Measurements from ENCODE around the gene PLK3. TPM values are rescaled to one million over a fixed set of nuclear protein-coding genes. Genes with fewer than 3 reads are reported as not detected.

Gene PLK3
- total and polyA plus RNA-seq, 9 of the 15 experiments (the other 6 are each of a cell fraction or from before 2014, with no cell fraction given) = 0.52 to 22.7 (median 11.0) TPM

DNA sequence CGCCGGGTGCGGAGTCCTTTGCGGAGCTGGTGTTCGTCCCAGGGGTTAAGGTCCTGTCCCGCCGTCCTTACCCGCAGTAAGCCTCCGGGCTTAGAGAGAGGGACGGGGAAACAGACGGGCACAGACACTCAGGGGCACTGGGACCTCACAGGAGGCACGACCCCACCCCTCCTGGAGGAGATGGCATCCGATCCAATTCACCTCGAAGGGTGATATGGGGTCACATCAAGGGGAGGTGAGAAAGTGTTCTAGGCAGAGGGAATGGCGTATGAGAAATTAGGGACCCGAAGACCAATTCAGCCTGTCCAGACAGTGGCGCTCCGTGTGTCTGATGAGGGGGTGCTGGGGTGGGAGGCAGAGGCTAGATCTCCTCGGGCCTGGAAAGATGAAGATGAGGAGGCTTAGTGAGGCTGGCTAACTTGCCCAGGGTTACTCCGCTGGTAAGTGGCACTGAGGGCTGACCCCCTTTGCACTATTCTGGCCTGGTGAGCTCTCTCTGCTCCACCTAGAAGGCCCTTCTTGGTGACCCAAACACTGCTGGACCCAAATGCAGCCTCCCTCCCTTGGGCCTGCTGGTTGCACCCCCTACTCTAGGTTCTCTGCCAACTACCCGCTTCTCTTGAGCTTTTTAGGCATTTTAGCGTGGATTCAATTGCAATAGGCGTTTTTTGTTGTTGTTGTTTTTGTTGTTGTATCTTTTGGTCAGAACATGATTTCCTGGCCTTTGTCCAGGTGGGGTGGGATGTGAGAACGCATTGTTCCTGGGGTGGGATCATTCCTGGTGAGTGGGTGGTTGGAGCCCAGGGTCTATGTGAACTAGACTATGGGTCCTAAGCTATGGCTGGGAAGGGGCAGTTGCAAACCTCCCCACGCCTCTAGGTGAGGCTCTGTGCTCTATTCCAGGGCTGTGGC, 20.4 kb downstream of the PLK3 start (continued):
- TF ChIP-seq ZBTB11 (CRISPR knock-in tag; IDR thresholded peaks at IDR 0.05) (0 out of 6 replicates have a peak, but pooled peaks of 1 of the 3 experiments have one; percentile 17), GATAD2A (IDR thresholded peaks at IDR 0.05) (no peak; the same call in 1 of the 2 replicates), HCFC1 (IDR thresholded peaks at IDR 0.05; ENCODE audit: low read depth, low read length) (no peak), ZNF263 (CRISPR knock-in tag; IDR thresholded peaks at IDR 0.05; ENCODE audit: borderline replicate concordance) (0 out of 2 replicates have a peak, but pooled peaks have one; percentile 9), CREB1 (IDR thresholded peaks at IDR 0.05) (no peak), CREB1 (CRISPR knock-in tag; IDR thresholded peaks at IDR 0.05) (no peak), HDAC1 (IDR thresholded peaks at IDR 0.05) (peak in 1 of 2 experiments; percentile 23; a peak in 1 of 4 replicates), FOXJ3 (CRISPR knock-in tag; IDR thresholded peaks at IDR 0.05) (no peak), ZZZ3 (IDR thresholded peaks at IDR 0.05) (no peak), NR2C2 (CRISPR knock-in tag; IDR thresholded peaks at IDR 0.05) (0 out of 2 replicates have a peak, but pooled peaks have one; percentile 15), NR2C2 (tag; IDR thresholded peaks at IDR 0.05) (no peak; the same call in none of the 2 replicates), PHF21A (IDR thresholded peaks at IDR 0.05; ENCODE audit: borderline replicate concordance, low read depth) (no peak)
- TF ChIP-seq, protein P1, sequence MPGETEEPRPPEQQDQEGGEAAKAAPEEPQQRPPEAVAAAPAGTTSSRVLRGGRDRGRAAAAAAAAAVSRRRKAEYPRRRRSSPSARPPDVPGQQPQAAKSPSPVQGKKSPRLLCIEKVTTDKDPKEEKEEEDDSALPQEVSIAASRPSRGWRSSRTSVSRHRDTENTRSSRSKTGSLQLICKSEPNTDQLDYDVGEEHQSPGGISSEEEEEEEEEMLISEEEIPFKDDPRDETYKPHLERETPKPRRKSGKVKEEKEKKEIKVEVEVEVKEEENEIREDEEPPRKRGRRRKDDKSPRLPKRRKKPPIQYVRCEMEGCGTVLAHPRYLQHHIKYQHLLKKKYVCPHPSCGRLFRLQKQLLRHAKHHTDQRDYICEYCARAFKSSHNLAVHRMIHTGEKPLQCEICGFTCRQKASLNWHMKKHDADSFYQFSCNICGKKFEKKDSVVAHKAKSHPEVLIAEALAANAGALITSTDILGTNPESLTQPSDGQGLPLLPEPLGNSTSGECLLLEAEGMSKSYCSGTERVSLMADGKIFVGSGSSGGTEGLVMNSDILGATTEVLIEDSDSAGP (CRISPR knock-in tag; IDR thresholded peaks at IDR 0.05) = no peak; the same call in 1 of the 2 replicates
- TF ChIP-seq, protein P2, sequence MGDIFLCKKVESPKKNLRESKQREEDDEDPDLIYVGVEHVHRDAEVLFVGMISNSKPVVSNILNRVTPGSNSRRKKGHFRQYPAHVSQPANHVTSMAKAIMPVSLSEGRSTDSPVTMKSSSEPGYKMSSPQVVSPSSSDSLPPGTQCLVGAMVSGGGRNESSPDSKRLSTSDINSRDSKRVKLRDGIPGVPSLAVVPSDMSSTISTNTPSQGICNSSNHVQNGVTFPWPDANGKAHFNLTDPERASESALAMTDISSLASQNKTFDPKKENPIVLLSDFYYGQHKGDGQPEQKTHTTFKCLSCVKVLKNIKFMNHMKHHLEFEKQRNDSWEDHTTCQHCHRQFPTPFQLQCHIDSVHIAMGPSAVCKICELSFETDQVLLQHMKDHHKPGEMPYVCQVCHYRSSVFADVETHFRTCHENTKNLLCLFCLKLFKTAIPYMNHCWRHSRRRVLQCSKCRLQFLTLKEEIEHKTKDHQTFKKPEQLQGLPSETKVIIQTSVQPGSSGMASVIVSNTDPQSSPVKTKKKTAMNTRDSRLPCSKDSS (IDR thresholded peaks at IDR 0.05; ENCODE audit: low read depth, partially characterized antibody) = no peak
